Esophagus muscularis mucosa (tissue), 4 donors: Measurements from ENCODE around the gene SOS1. TPM values are rescaled to one million over a fixed set of nuclear protein-coding genes. Genes with fewer than 3 reads are reported as not detected.

Experiments
- DNase-seq: peaks from one replicate; pipeline ENCODE4 v3.0.0-alpha.2; 2017; ENCODE audit errors: extremely low spot score
- H3K27ac ChIP-seq, 4 donors: fragments of 200-600 bp; sonication (generic); replicated peaks in 1 of 4; 1 replicate in 3 of 4; 2 replicates in 1 of 4; pipeline ENCODE4 v1.5.1; 2016 to 2019; ENCODE audit warnings: mild to moderate bottlenecking in 1 of 4
- H3K27me3 ChIP-seq, 4 donors: fragments of 200-600 bp; sonication (generic); one replicate each; pipeline versions ENCODE4 v1.5.1 to v1.6.0; 2016 to 2019
- H3K36me3 ChIP-seq, 4 donors: fragments of 200-600 bp; sonication (generic); one replicate each; pipeline ENCODE4 v1.5.1; 2016 to 2019
- H3K4me1 ChIP-seq, 4 donors: fragments of 200-600 bp; sonication (generic); one replicate each; pipeline ENCODE4 v1.5.1; 2016 to 2019
- H3K4me3 ChIP-seq, 4 donors: fragments of 200-600 bp; sonication (generic); 1 replicate in 2 of 4; 2 replicates in 2 of 4; pipeline ENCODE4 v1.5.1; 2016 to 2019; ENCODE audit warnings: mild to moderate bottlenecking in 4 of 4, moderate library complexity in 1 of 4
- H3K9me3 ChIP-seq, 4 donors: fragments of 200-600 bp; sonication (generic); 1 replicate in 3 of 4; 2 replicates in 1 of 4; pipeline ENCODE4 v1.5.1; 2016 to 2019
- EP300 ChIP-seq: sonication (generic); formaldehyde crosslinking; IDR thresholded peaks from one replicate; pipeline ENCODE4 v1.6.1; 2017; ENCODE audit warnings: antibody characterized with exemption
- POLR2A ChIP-seq: fragments of 450-650 bp; IDR thresholded peaks from one replicate; pipeline ENCODE4 v1.6.1; 2017; ENCODE audit warnings: antibody characterized with exemption, moderate library complexity, mild to moderate bottlenecking, low read depth
- POLR2AphosphoS5 ChIP-seq, 2 donors: sonication (generic); formaldehyde crosslinking; IDR thresholded peaks; one replicate each; pipeline ENCODE4 v1.6.1; 2017; ENCODE audit warnings: antibody characterized with exemption in 2 of 2
- WGBS: methylation state at CpG from one replicate; pipeline ENCODE4 v1.1.5; 2018; 5-methylcytosine and 5-hydroxymethylcytosine counted together
- intact Hi-C: fragments of 100-400 bp; cut with DNase I; formaldehyde crosslinking; loops from one replicate; pipeline ENCODE4 v1.15.1; 2023
- total RNA-seq, 4 donors: library from RNA; depleted of rRNA; stranded (reverse); fragments of >200 nt; gene quantifications; one replicate each; pipeline versions ENCODE4 v1.1.0 to v1.2.1, GENCODE V29; 2016
- TF ChIP-seq, protein P1 (sequence below), 3 experiments: fragments of 200-600 bp in 2 of 3; fragments of 450-650 bp in 1 of 3; sonication (generic) in 2 of 3; IDR thresholded peaks; one replicate each; pipeline ENCODE4 v1.5.1; 2017 to 2019; ENCODE audit warnings: antibody characterized with exemption in 3 of 3, mild to moderate bottlenecking in 2 of 3, moderate library complexity in 1 of 3

Gene SOS1
- total RNA-seq, 4 donors from 2014 or later = 33.3 to 48.6 (median 35.7) TPM

DNA sequence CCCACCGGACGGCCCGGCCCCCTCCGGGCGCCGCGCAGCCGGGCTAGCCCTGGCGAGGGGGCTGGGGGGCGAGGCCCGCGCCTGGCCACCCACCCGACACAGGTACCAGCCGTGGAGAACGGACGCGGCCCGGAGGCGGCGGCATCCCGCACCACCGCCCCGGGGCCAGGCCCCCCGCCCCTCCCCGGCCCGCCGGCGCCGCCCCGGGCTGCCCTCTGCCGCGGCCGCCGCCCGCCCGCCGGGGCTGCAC is 405 bp downstream of the SOS1 start:
- H3K36me3 ChIP-seq = peaks cover 0 to 5% (median 0%) of the 10 kb centered on the region in 4 donors
- peak overlapping the region; percentile 80 to 94 (median 93) for H3K4me3 ChIP-seq
- intact Hi-C loops = loop anchor here (1.0 to 10.0 kb wide), 2 partner anchors 108 to 516 kb away; partner anchors contain the start of gene HNRNPLL
- H3K27ac ChIP-seq = peak overlapping the region; percentile 94 to 97 (median 95)
- no peaks in the 10 kb centered on the region for H3K27me3 ChIP-seq
- WGBS = 0% methylated on average over 7 of the region's 37 CpGs
- H3K4me1 ChIP-seq = peaks cover 41 to 71% (median 67%) of the 10 kb centered on the region in 4 donors
- no peak for DNase-seq
- TF ChIP-seq POLR2A = no peak
- no peak for TF ChIP-seq POLR2AphosphoS5 (IDR thresholded peaks at IDR 0.05)
- no peak for TF ChIP-seq EP300
- TF ChIP-seq, protein P1, sequence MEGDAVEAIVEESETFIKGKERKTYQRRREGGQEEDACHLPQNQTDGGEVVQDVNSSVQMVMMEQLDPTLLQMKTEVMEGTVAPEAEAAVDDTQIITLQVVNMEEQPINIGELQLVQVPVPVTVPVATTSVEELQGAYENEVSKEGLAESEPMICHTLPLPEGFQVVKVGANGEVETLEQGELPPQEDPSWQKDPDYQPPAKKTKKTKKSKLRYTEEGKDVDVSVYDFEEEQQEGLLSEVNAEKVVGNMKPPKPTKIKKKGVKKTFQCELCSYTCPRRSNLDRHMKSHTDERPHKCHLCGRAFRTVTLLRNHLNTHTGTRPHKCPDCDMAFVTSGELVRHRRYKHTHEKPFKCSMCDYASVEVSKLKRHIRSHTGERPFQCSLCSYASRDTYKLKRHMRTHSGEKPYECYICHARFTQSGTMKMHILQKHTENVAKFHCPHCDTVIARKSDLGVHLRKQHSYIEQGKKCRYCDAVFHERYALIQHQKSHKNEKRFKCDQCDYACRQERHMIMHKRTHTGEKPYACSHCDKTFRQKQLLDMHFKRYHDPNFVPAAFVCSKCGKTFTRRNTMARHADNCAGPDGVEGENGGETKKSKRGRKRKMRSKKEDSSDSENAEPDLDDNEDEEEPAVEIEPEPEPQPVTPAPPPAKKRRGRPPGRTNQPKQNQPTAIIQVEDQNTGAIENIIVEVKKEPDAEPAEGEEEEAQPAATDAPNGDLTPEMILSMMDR (IDR thresholded peaks at IDR 0.05) = no peak
- no peaks in the 10 kb centered on the region for H3K9me3 ChIP-seq

DNA sequence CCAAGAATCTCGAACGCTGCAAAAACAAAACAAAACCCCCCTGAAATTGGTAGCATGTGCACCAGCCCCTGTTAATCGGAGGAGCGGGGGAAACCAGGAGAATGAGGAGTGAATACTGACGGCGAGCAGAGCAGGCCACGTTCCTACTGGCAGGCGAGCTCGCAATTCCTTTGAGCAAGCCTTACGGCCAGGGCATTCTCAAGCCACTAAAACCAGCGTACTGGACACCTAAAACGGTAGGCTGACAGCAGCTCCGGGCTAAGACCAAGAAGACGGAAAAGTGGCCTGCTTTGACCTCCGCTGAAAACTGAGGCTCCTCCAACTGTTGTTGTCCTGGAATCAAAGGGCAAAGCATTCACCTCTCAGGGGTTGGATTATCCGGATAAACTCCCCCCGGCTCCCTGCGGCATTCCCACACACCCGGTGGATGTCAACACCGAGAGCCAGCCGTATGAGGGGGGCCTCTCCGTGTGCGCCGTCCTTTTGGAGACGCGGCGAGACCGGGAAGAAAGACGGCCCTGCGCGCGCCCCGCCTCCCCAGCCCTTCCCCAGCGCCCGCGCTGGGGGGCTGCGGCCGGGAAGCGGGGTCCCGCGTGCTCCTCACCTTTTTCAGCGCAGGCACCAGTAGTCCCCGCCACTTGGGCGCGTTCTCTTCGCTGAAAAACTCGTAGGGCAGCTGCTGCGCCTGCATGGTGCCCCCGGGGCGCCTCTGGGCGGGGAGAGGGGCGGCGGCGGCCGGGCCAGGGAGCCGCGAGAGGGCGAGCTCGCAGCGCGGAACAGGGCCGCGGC is 925 bp downstream of the SOS1 start:
- Histone ChIP-seq H3K4me3 (peak overlapping the region; percentile 80 to 94 (median 93)), H3K9me3 (no peaks in the 10 kb centered on the region), H3K4me1 (peaks cover 37 to 66% (median 63%) of the 10 kb centered on the region in 4 donors), H3K36me3 (peaks cover 0 to 5% (median 0%) of the 10 kb centered on the region in 4 donors), H3K27ac (peak overlapping the region; percentile 94 to 97 (median 95)), H3K27me3 (no peaks in the 10 kb centered on the region)
- intact Hi-C loops = loop anchor here (1.0 to 10.0 kb wide), 3 partner anchors 53 to 515 kb away; partner anchors contain the start of gene HNRNPLL
- DNase-seq = no peak
- TF ChIP-seq, protein P1 (IDR thresholded peaks at IDR 0.05) = peak; percentile 43 to 53 (median 50)
- TF ChIP-seq EP300 (no peak), POLR2A (no peak), POLR2AphosphoS5 (IDR thresholded peaks at IDR 0.05) (peak; percentile 11 to 18)
- WGBS = 0% methylated on average over 32 of the region's 63 CpGs

DNA sequence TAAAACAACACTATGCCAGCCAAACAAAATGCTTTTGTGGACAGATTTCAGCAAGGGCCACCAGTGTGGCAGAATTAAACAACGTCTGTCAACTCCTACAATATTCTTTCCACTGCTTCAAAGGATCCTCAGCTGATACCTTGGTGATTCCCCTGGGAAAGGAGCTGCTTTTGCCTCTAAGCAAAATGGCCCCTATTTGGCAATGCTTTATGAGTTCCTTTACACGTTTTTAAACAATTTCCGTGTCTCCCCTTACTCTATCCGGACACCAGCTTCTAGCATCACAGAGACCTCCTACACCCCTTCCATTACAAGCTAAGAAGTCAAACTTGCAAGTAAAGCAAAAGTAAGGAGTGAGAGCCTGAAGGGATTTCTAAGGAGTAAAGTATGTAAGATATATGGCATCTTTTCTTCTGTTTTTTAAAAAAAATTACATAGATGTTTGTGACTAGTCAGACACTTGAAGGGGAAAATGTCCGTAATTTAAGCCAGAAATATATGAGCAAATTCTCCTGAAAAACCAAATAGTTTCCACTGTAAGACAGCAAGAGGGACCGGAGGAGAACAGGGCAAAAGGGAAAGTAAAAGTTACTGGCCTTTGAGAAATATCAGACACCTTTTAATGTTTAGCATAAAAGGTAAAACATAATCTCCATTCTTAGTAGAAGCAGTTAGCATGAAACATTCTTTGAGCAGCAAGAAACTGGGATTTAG is 1.9 kb downstream of the SOS1 start:
- H3K9me3 ChIP-seq = no peaks in the 10 kb centered on the region
- peak overlapping the region; percentile 94 to 97 (median 95) for H3K27ac ChIP-seq
- DNase-seq = no peak
- H3K36me3 ChIP-seq = peaks cover 0 to 7% (median 0%) of the 10 kb centered on the region in 4 donors
- H3K4me1 ChIP-seq = peaks cover 34 to 71% (median 71%) of the 10 kb centered on the region in 4 donors
- peak overlapping the region; percentile 80 to 94 (median 93) for H3K4me3 ChIP-seq
- intact Hi-C loops = loop anchor here (5.0 kb wide), 1 partner anchor 52 kb away; no protein-coding TSS in a partner anchor
- no peaks in the 10 kb centered on the region for H3K27me3 ChIP-seq
- TF ChIP-seq EP300 (no peak), POLR2A (no peak), POLR2AphosphoS5 (IDR thresholded peaks at IDR 0.05) (no peak)
- TF ChIP-seq, protein P1 (IDR thresholded peaks at IDR 0.05) = no peak
- 10% methylated on average over 6 of the region's 6 CpGs for WGBS

DNA sequence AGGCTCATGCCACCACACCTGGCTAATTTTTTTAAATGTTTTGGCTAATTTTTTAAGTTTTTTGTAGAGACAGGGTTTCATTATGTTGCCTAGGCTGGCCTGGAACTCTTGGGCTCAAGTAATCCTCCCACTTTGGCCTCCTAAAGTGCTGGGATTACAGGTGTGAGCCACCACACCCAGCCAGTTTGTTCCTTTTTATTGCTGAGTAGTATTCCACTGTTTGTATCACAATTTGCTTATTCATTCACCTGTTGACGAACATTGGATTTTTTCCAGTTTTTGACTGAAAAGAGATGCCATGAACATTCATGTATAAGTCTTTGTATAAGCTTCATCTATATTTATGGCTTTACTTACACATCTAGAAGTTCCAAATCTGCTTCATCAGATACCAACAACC is 5.3 kb downstream of the SOS1 start:
- Histone ChIP-seq H3K4me1 (peaks cover 16 to 67% (median 59%) of the 10 kb centered on the region in 4 donors), H3K4me3 (no peak overlapping the region)

More for the DNA sequence above, 5.3 kb downstream of the SOS1 start:
- Histone ChIP-seq H3K27ac (no peak overlapping the region), H3K36me3 (peaks cover 0 to 23% (median 5%) of the 10 kb centered on the region in 4 donors), H3K27me3 (no peaks in the 10 kb centered on the region), H3K9me3 (no peaks in the 10 kb centered on the region)
- TF ChIP-seq POLR2AphosphoS5 (IDR thresholded peaks at IDR 0.05) (no peak), POLR2A (no peak), EP300 (no peak)
- TF ChIP-seq, protein P1 (IDR thresholded peaks at IDR 0.05) = no peak
- 100% methylated on average over 1 of the region's 1 CpG for WGBS
- DNase-seq = no peak
- intact Hi-C loops = loop anchor here (5.0 kb wide), 1 partner anchor 48 kb away; no protein-coding TSS in a partner anchor
